ENCODE measurements around the gene RPS13.

GRCh38 chr11:17046690-17047089, 30.8 kb downstream of the RPS13 start:
- TF ChIP-seq CTCF (IDR thresholded peaks at IDR 0.05) (no peak), POLR2A (IDR thresholded peaks at IDR 0.05) (no peak)

All from thyroid gland (tissue), 4 donors.